ENCODE measurements around the gene NDST4. TPM values are rescaled to one million over a fixed set of nuclear protein-coding genes. Genes with fewer than 3 reads are reported as not detected.

Gene NDST4
- total and polyA plus RNA-seq, 8 donors: 0.34 to 1.2 (median 0.74) TPM; not detected in 2

DNA sequence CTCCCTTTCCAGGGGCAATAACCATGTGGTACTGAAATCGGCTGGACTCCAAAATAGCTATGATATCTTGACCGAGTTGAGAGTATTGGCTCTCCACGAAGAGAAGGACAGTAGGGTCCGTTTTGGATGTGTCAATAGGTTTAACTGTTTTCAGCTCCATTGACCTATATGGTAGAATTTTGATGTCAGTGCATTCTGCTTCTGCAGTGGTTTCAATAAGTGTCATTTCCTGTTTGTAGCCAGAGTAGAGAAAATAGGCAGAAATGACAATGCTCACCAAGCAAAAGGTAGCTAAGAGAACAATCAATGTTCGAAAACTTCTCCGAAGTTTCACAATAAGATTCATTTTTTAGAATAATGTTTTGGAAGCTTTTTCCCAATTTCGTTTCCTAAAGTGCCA lies 36.7 kb downstream of the NDST4 start:
- Histone ChIP-seq H3K4me1 (no peaks in the 10 kb centered on the region), H3K9me3 (no peaks in the 10 kb centered on the region), H3K27me3 (no peaks in the 10 kb centered on the region), H3K27ac (no peak overlapping the region), H3K36me3 (no peaks in the 10 kb centered on the region), H3K4me3 (no peak overlapping the region)
- DNase-seq (no peak), ATAC-seq (no peak)
- intact Hi-C loops (cut with DNase I): no loop called here
- TF ChIP-seq CTCF (IDR thresholded peaks at IDR 0.05): no peak

- no peak for TF ChIP-seq CTCF (IDR thresholded peaks at IDR 0.05)
- H3K27ac ChIP-seq: no peak overlapping the region
- DNase-seq: no peak
- H3K27me3 ChIP-seq: no peaks in the 10 kb centered on the region
- no peak for ATAC-seq
- no peaks in the 10 kb centered on the region for H3K4me1 ChIP-seq
- intact Hi-C loops (cut with DNase I): no loop called here
- H3K36me3 ChIP-seq: no peaks in the 10 kb centered on the region
- H3K9me3 ChIP-seq: no peaks in the 10 kb centered on the region
- H3K4me3 ChIP-seq: no peak overlapping the region
Observed at GRCh38 chr4:115058533-115058932, 54.9 kb downstream of the NDST4 start.

- no peak for TF ChIP-seq CTCF (IDR thresholded peaks at IDR 0.05)
- intact Hi-C loops (cut with DNase I): no loop called here
- H3K36me3 ChIP-seq: no peaks in the 10 kb centered on the region
- no peak for ATAC-seq
- H3K4me1 ChIP-seq: no peaks in the 10 kb centered on the region
- H3K27ac ChIP-seq: no peak overlapping the region
- no peaks in the 10 kb centered on the region for H3K9me3 ChIP-seq
- no peak for DNase-seq
- H3K27me3 ChIP-seq: no peaks in the 10 kb centered on the region
- no peak overlapping the region for H3K4me3 ChIP-seq
Observed at GRCh38 chr4:115054836-115055235, 58.6 kb downstream of the NDST4 start.

GRCh38 chr4:115053313-115053712 lies 60.1 kb downstream of the NDST4 start:
- Histone ChIP-seq H3K9me3 (no peaks in the 10 kb centered on the region), H3K36me3 (no peaks in the 10 kb centered on the region), H3K4me3 (no peak overlapping the region), H3K27ac (no peak overlapping the region), H3K27me3 (no peaks in the 10 kb centered on the region), H3K4me1 (no peaks in the 10 kb centered on the region)
- no peak for TF ChIP-seq CTCF (IDR thresholded peaks at IDR 0.05)
- no peak for DNase-seq
- ATAC-seq: no peak
- intact Hi-C loops (cut with DNase I): no loop called here

- H3K9me3 ChIP-seq: no peaks in the 10 kb centered on the region
- no peak for DNase-seq
- TF ChIP-seq CTCF (IDR thresholded peaks at IDR 0.05): no peak
- H3K4me1 ChIP-seq: no peaks in the 10 kb centered on the region
- no peak overlapping the region for H3K4me3 ChIP-seq
- no peaks in the 10 kb centered on the region for H3K36me3 ChIP-seq
- no peaks in the 10 kb centered on the region for H3K27me3 ChIP-seq
- no peak overlapping the region for H3K27ac ChIP-seq
- ATAC-seq: no peak
- intact Hi-C loops (cut with DNase I): no loop called here
Observed at GRCh38 chr4:115042496-115042895, 70.9 kb downstream of the NDST4 start.
